ENCODE results near the gene ZNF385D.

ZNF385D gene

GRCh38 chr3:21785765-21786437 lies 34.9 kb upstream of the ZNF385D start:
- ATAC-seq = no peak
- TF ChIP-seq CREB5 (CRISPR knock-in tag; IDR thresholded peaks at IDR 0.05; ENCODE audit: low read depth) (no peak), TCF4 (CRISPR knock-in tag; IDR thresholded peaks at IDR 0.05; ENCODE audit: borderline replicate concordance) (no peak), CSDC2 (CRISPR knock-in tag; IDR thresholded peaks at IDR 0.05) (no peak), ZC3H10 (CRISPR knock-in tag; IDR thresholded peaks at IDR 0.05) (no peak), PPARA (CRISPR knock-in tag; IDR thresholded peaks at IDR 0.05; ENCODE audit: borderline replicate concordance) (no peak), ZNF70 (CRISPR knock-in tag; IDR thresholded peaks at IDR 0.05) (no peak), ZNF565 (CRISPR knock-in tag; conservative IDR thresholded peaks at IDR 0.05; ENCODE audit: low read depth) (no peak), SNAI2 (CRISPR knock-in tag; IDR thresholded peaks at IDR 0.05) (no peak)

- no peak for ATAC-seq
- no peak for TF ChIP-seq ZC3H10 (CRISPR knock-in tag; IDR thresholded peaks at IDR 0.05)
- TF ChIP-seq CSDC2 (CRISPR knock-in tag; IDR thresholded peaks at IDR 0.05) = no peak
- no peak for TF ChIP-seq ISL1 (CRISPR knock-in tag; IDR thresholded peaks at IDR 0.05)
Observed at GRCh38 chr3:21783839-21784238, 32.8 kb upstream of the ZNF385D start.

GRCh38 chr3:21781355-21781754 lies 30.3 kb upstream of the ZNF385D start:
- ATAC-seq = no peak
- TF ChIP-seq ZNF8 (CRISPR knock-in tag; IDR thresholded peaks at IDR 0.05) (no peak), ZFP3 (CRISPR knock-in tag; IDR thresholded peaks at IDR 0.05) (no peak), ISL1 (CRISPR knock-in tag; IDR thresholded peaks at IDR 0.05) (peak; percentile 79)

GRCh38 chr3:21779909-21780308 lies 28.9 kb upstream of the ZNF385D start:
- no peak for TF ChIP-seq ZNF8 (CRISPR knock-in tag; IDR thresholded peaks at IDR 0.05)
- no peak for ATAC-seq

GRCh38 chr3:21778715-21779114 lies 27.7 kb upstream of the ZNF385D start:
- ATAC-seq = no peak
- TF ChIP-seq CSRNP3 (CRISPR knock-in tag; IDR thresholded peaks at IDR 0.05) = no peak
- no peak for TF ChIP-seq ZNF70 (CRISPR knock-in tag; IDR thresholded peaks at IDR 0.05)
- no peak for TF ChIP-seq TCF4 (CRISPR knock-in tag; IDR thresholded peaks at IDR 0.05; ENCODE audit: borderline replicate concordance)
- TF ChIP-seq OSR1 (CRISPR knock-in tag; IDR thresholded peaks at IDR 0.05) = no peak
- TF ChIP-seq PPARA (CRISPR knock-in tag; IDR thresholded peaks at IDR 0.05; ENCODE audit: borderline replicate concordance) = no peak
- no peak for TF ChIP-seq ESRRG (CRISPR knock-in tag; IDR thresholded peaks at IDR 0.05)
- no peak for TF ChIP-seq RARB (CRISPR knock-in tag; IDR thresholded peaks at IDR 0.05)
- no peak for TF ChIP-seq ISL1 (CRISPR knock-in tag; IDR thresholded peaks at IDR 0.05)
- no peak for TF ChIP-seq BACH2 (CRISPR knock-in tag; IDR thresholded peaks at IDR 0.05; ENCODE audit: borderline replicate concordance)

GRCh38 chr3:21777821-21778220 lies 26.8 kb upstream of the ZNF385D start:
- ATAC-seq = no peak
- no peak for TF ChIP-seq ZFP3 (CRISPR knock-in tag; IDR thresholded peaks at IDR 0.05)
- no peak for TF ChIP-seq PATZ1 (CRISPR knock-in tag; IDR thresholded peaks at IDR 0.05; ENCODE audit: borderline replicate concordance)
- TF ChIP-seq RARB (CRISPR knock-in tag; IDR thresholded peaks at IDR 0.05) = no peak
- no peak for TF ChIP-seq ZNF8 (CRISPR knock-in tag; IDR thresholded peaks at IDR 0.05)

- ATAC-seq = no peak
- TF ChIP-seq TCF4 (CRISPR knock-in tag; IDR thresholded peaks at IDR 0.05; ENCODE audit: borderline replicate concordance) (peak; percentile 54; the same call in 1 of the 2 replicates), ISL1 (CRISPR knock-in tag; IDR thresholded peaks at IDR 0.05) (no peak)
Observed at GRCh38 chr3:21766002-21766401, 15.0 kb upstream of the ZNF385D start.

All from SK-N-SH treated with all-trans-retinoic acid at 6 μM for 48 hours (cell line).